Cardiac fibroblast (primary cell): ENCODE results near the gene KLHDC4.

Source experiments
- DNase-seq, 2 donors: peaks; one replicate each; pipeline versions ENCODE4 v3.0.0 to v3.0.0-alpha.2; 2010; ENCODE audit warnings: low read depth in 2 of 2
- H3K4me3 ChIP-seq, 2 donors: replicated peaks in 1 of 2; 1 replicate in 1 of 2; 2 replicates in 1 of 2; pipeline ENCODE4 v1.5.1; 2011; ENCODE audit warnings: low read depth in 2 of 2, low read length in 2 of 2, mild to moderate bottlenecking in 2 of 2, moderate library complexity in 1 of 2
- CTCF ChIP-seq: IDR thresholded peaks from one replicate; pipeline ENCODE4 v1.5.1; 2011; ENCODE audit warnings: low read depth, mild to moderate bottlenecking, low read length, inconsistent platforms

KLHDC4 gene

GRCh38 chr16:87747626-87748414, 18.0 kb downstream of the KLHDC4 start:
- DNase-seq: no peak
- no peak overlapping the region for H3K4me3 ChIP-seq
- TF ChIP-seq CTCF: no peak

- H3K4me3 ChIP-seq: no peak overlapping the region
- no peak for DNase-seq
- no peak for TF ChIP-seq CTCF
Measured at GRCh38 chr16:87746178-87746577, 19.6 kb downstream of the KLHDC4 start.

GRCh38 chr16:87744750-87745514, 20.9 kb downstream of the KLHDC4 start:
- no peak for TF ChIP-seq CTCF
- no peak overlapping the region for H3K4me3 ChIP-seq
- no peak for DNase-seq

GRCh38 chr16:87742781-87743490, 22.9 kb downstream of the KLHDC4 start:
- H3K4me3 ChIP-seq: no peak overlapping the region
- no peak for DNase-seq
- no peak for TF ChIP-seq CTCF

GRCh38 chr16:87741700-87742415, 23.9 kb downstream of the KLHDC4 start:
- TF ChIP-seq CTCF: no peak
- H3K4me3 ChIP-seq: no peak overlapping the region
- no peak for DNase-seq

GRCh38 chr16:87740909-87741424, 24.8 kb downstream of the KLHDC4 start:
- DNase-seq: peak in 1 of 2 donors; percentile 17
- TF ChIP-seq CTCF: no peak
- no peak overlapping the region for H3K4me3 ChIP-seq
